C4-2B (cell line): ENCODE measurements around the gene RNF208.

Experiments used
- H3K27ac ChIP-seq: fragments of 450-650 bp; 2 replicates; pipeline ENCODE4 v1.5.1; 2017
- ZFX ChIP-seq: fragments of 450-650 bp; IDR thresholded peaks from 2 replicates; pipeline ENCODE4 v1.6.1; 2017
- TF ChIP-seq, protein P1 (sequence below): fragments of 450-650 bp; conservative IDR thresholded peaks from 2 replicates; pipeline ENCODE4 v1.5.1; 2017; ENCODE audit warnings: mild to moderate bottlenecking

The RNF208 gene

DNA sequence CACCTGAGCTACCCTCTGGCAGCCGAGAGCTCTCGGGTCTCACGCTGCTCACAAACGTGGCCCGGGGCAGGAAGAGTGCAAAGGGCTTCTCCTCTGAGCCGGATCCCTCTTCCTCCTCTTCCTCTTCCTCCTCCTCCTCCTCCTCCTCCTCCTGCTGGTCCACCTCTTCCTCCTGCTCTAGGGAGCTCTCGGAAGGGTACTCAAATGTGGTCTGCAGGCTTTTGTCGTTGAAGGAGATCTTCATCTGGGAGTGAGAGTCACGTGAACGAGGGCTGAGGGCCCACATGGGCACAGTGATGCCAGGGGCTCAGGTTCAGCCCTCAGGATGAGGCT lies 29.6 kb downstream of the RNF208 start:
- no peak overlapping the region; the same call in 1 of the 2 replicates for H3K27ac ChIP-seq
- TF ChIP-seq ZFX = no peak
- TF ChIP-seq, protein P1, sequence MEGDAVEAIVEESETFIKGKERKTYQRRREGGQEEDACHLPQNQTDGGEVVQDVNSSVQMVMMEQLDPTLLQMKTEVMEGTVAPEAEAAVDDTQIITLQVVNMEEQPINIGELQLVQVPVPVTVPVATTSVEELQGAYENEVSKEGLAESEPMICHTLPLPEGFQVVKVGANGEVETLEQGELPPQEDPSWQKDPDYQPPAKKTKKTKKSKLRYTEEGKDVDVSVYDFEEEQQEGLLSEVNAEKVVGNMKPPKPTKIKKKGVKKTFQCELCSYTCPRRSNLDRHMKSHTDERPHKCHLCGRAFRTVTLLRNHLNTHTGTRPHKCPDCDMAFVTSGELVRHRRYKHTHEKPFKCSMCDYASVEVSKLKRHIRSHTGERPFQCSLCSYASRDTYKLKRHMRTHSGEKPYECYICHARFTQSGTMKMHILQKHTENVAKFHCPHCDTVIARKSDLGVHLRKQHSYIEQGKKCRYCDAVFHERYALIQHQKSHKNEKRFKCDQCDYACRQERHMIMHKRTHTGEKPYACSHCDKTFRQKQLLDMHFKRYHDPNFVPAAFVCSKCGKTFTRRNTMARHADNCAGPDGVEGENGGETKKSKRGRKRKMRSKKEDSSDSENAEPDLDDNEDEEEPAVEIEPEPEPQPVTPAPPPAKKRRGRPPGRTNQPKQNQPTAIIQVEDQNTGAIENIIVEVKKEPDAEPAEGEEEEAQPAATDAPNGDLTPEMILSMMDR = no peak

DNA sequence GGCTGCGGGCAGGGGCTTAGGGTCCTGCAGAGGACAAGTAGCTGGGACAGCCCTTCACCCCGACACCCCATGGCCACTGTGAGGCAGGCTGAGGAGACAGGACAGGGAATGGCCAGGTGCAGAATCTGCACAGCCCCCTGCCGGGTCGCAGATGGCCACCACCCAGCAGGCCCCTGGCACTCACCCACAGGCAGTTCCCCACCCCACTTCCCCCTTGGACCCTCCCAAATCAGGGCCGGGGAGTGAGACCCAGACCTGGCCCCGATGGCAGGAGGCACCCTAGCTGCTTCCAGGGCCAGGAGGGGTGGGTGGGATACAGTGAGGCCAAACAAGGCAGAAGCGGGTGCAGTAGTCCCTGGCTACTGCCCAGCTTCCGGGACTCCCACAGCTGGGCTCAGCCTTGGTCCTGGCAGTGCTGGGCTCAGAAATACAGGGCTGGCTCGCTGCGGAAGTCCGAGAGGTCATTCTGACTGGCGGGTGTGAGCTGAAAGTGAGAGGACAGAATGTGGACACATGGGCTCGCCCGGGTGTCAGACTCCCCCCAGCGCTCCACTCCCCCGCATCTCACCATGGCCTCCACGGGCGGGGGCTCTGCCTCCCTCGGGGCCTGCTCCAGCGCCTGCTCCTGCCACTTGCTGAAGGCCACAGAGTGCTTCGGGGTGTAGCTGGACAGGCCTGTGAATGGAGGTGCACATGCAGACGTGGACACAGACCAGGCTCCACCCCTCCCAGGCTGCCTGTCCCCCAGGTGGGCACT lies 30.2 kb downstream of the RNF208 start:
- H3K27ac ChIP-seq = peak overlapping the region; percentile 93; the same call in 1 of the 2 replicates
- TF ChIP-seq, protein P1 = no peak
- no peak for TF ChIP-seq ZFX

GRCh38 chr9:137191245-137191644 lies 30.8 kb downstream of the RNF208 start:
- TF ChIP-seq, protein P1 = no peak
- TF ChIP-seq ZFX = no peak
- peak overlapping the region; percentile 93 for H3K27ac ChIP-seq

DNA sequence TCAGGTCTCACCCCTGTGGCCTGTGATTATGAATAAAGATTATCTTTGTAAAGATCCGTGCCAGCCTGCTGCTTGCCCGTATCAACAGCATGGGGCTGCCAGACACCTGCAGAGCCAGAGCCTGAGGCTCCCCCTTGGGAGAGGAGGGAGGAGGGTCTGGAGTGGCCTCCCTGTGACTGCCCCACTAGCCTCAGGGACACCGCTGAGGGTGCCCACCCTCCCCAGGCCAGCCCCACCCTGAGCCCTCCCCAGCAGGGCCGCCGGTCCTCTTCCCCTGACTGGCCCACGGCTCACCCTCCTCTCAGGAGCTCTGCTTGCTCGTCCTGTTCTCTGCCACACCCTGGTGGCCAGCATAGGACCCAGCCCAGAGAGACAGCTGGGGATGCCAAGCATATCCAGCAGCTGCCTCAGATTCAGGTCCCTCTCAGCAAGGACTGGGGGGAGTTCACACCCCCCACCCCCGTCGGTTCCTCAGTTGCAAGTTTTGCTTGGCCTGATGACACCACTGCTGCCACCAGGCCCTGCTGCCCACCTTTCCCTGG lies 31.7 kb downstream of the RNF208 start:
- TF ChIP-seq ZFX = no peak
- TF ChIP-seq, protein P1 = no peak; the same call in 1 of the 2 replicates
- peak overlapping the region; percentile 93 for H3K27ac ChIP-seq

DNA sequence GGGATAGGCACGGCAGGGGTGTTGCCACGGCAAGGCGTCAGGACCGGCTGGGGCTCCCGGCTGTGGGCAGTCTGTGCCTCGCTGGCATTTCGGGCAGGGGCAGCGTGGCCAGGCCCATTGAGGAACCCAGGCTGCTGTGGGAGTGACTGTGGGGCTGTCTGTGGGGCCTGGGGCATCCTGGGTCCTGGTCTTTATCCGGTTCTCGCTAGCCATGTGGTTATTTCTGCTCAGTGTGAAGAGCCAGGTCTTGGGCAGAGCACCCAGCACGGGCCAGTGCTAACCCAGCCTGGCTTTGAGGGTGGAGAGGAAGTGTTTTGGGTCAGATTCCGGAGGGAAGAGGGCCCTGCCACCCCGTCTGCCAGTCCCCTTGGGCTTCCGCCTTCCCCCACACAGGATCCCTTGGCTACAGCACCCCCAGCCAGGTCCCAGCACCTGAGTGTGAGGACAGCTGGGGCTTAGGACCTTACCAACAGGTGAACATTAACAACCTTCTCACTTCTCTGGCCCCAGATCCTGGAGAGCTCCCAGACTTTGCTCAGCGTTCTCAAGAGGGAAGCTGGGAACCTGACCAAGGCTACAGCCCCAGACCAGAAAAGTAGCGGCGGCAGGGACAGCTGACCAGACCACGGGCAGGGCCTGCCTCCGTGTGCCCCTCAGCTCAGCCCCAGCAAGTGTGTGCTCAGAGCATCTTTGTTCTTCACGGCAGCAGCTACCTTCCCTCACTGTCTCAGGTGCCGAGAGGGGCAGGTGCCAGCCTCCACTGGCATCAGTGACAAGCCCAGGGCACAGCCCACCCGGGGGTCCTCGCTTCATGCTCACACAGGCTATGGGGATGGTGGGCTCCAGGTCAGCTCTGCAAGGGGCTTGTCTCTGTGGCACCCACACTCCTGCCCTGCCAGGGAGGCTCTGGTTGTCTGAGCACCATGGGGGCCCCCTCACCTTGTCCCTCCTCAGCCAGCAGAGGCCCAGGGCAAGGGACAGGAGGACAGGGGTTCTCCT lies 32.4 kb downstream of the RNF208 start:
- H3K27ac ChIP-seq = peak overlapping the region; percentile 93
- no peak for TF ChIP-seq ZFX
- TF ChIP-seq, protein P1 = peak; percentile 44; the same call in 1 of the 2 replicates

GRCh38 chr9:137188490-137189296 lies 33.3 kb downstream of the RNF208 start, which contains the start of the genes ANAPC2 and SSNA1:
ANAPC2 (minus strand) TSS chr9:137188560; CDS start chr9:137188532, 28 bp downstream.
SSNA1 (plus strand) TSS chr9:137188676; CDS start chr9:137188727, 51 bp downstream.
- TF ChIP-seq ZFX = peak; percentile 83; the same call in 1 of the 2 replicates
- TF ChIP-seq, protein P1 = peak; percentile 79
- peak within 1 kb of the TSS; percentile 93 for H3K27ac ChIP-seq
